Measurements from ENCODE around the gene WTAP.
A peak's percentile ranks its signal among the peaks of the same experiment; 100 is the strongest.
"Not testable (repeated sequence)": the region's sequence is repeated elsewhere in the genome, so short reads cannot be mapped to it uniquely, and the experiment has no call there.

The WTAP gene

GRCh38 chr6:159693128-159693893, 34.0 kb upstream of the WTAP start, which contains the start of gene SOD2:
TSS of gene SOD2 (minus strand) at chr6:159693241. CDS start at chr6:159693167, 74 bp downstream.
- Histone ChIP-seq H3K27ac (peak within 1 kb of the TSS; percentile 94), H3K9ac (peak within 1 kb of the TSS; percentile 94), H3K27me3 (no peaks in the 10 kb centered on the region), H3K4me3 (peak within 1 kb of the TSS; percentile 89), H4K20me1 (peaks cover 37% of the 10 kb centered on the region), H3K4me2 (peak within 1 kb of the TSS; percentile 89), H3K9me3 (no peaks in the 10 kb centered on the region), H3K36me3 (peaks cover 20% of the 10 kb centered on the region), H3K4me1 (peaks cover 62% of the 10 kb centered on the region)
- TF ChIP-seq Cebpa-rat (IDR thresholded peaks at IDR 0.05): no peak

GRCh38 chr6:159693894-159694545, 33.3 kb upstream of the WTAP start:
- Histone ChIP-seq H3K9me3 (no peaks in the 10 kb centered on the region), H3K27me3 (no peaks in the 10 kb centered on the region), H3K4me2 (peak overlapping the region; percentile 85), H3K36me3 (peaks cover 13% of the 10 kb centered on the region), H3K4me3 (peak overlapping the region; percentile 89), H4K20me1 (peaks cover 30% of the 10 kb centered on the region), H3K4me1 (peaks cover 69% of the 10 kb centered on the region), H3K9ac (peak overlapping the region; percentile 94), H3K27ac (peak overlapping the region; percentile 94)
- TF ChIP-seq Cebpa-rat (IDR thresholded peaks at IDR 0.05): no peak

DNA sequence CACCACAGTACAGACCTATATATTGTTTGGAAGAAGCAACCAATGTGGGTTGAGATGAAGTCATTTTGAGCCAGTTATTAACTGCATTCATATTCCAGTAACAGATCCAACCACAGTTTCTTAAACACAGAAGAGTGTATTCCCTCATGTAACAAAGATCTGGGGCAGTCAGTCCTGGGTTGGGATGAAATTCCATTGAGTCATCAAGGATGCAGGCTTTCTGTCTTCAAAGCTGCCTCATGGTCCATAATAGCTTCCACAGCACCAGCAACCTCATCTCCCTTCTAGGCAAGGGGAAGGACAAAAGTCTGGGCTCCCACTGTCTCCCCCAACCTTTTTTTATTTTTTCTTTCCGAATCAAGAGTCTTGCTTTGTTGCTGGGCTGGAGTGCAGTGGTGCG, 31.3 kb upstream of the WTAP start:
- peak overlapping the region; percentile 85; the same call in 1 of the 2 replicates for H3K4me2 ChIP-seq
- no peak overlapping the region for H3K27ac ChIP-seq
- H3K9ac ChIP-seq: no peak overlapping the region
- no peaks in the 10 kb centered on the region for H3K27me3 ChIP-seq
- peaks cover 86% of the 10 kb centered on the region for H3K4me1 ChIP-seq
- peaks cover 17% of the 10 kb centered on the region for H4K20me1 ChIP-seq
- H3K9me3 ChIP-seq: no peaks in the 10 kb centered on the region
- H3K36me3 ChIP-seq: no peaks in the 10 kb centered on the region
- TF ChIP-seq Cebpa-rat (IDR thresholded peaks at IDR 0.05): no peak
- no peak overlapping the region for H3K4me3 ChIP-seq

GRCh38 chr6:159700970-159701369, 26.3 kb upstream of the WTAP start:
- H3K27ac ChIP-seq: peak overlapping the region; percentile 93
- H3K9ac ChIP-seq: peak overlapping the region; percentile 77
- peak overlapping the region; percentile 20; the same call in 1 of the 2 replicates for H3K4me3 ChIP-seq
- 0 out of 2 replicates have a peak, but pooled peaks cover 7% of the 10 kb centered on the region for H3K36me3 ChIP-seq
- no peaks in the 10 kb centered on the region for H3K27me3 ChIP-seq
- peaks cover 80% of the 10 kb centered on the region for H3K4me1 ChIP-seq
- TF ChIP-seq Cebpa-rat (IDR thresholded peaks at IDR 0.05): no peak
- peaks cover 14% of the 10 kb centered on the region for H3K9me3 ChIP-seq
- peak overlapping the region; percentile 81 for H3K4me2 ChIP-seq
- no peaks in the 10 kb centered on the region for H4K20me1 ChIP-seq

- no peaks in the 10 kb centered on the region for H4K20me1 ChIP-seq
- H3K4me1 ChIP-seq: peaks cover 75% of the 10 kb centered on the region
- peak overlapping the region; percentile 81 for H3K4me2 ChIP-seq
- 0 out of 2 replicates have a peak, but pooled peaks cover 7% of the 10 kb centered on the region for H3K36me3 ChIP-seq
- H3K9me3 ChIP-seq: peaks cover 14% of the 10 kb centered on the region
- no peak overlapping the region for H3K4me3 ChIP-seq
- peak overlapping the region; percentile 93 for H3K27ac ChIP-seq
- H3K9ac ChIP-seq: peak overlapping the region; percentile 77
- 0 out of 2 replicates have a peak, but pooled peaks have one; percentile 38 for TF ChIP-seq Cebpa-rat (IDR thresholded peaks at IDR 0.05)
- no peaks in the 10 kb centered on the region for H3K27me3 ChIP-seq
These were observed 25.8 kb upstream of the WTAP start for GRCh38 chr6:159701413-159701999.

DNA sequence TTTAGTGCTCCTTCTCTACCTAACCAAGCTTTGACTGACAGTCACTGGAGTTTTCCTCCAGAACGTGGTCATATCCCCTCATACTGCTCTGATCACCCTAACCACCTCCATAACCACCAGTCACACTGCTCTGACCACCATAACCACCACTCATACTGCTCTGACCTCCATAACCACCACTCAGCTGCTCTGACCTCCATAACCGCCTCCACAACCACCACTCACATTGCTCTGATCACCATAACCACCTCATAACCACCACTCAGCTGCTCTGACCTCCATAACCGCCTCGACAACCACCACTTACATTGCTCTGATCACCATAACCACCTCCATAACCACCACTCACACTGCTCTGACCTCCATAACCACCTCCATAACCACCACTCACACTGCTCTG, 16.7 kb upstream of the WTAP start:
- not testable (repeated sequence) for H4K20me1 ChIP-seq, H3K27ac ChIP-seq, H3K9me3 ChIP-seq, H3K27me3 ChIP-seq, H3K36me3 ChIP-seq, H3K4me3 ChIP-seq, H3K4me2 ChIP-seq, H3K9ac ChIP-seq
- H3K4me1 ChIP-seq: peaks cover 11% of the 10 kb centered on the region

- not testable (repeated sequence) for H3K36me3 ChIP-seq, H4K20me1 ChIP-seq, H3K27ac ChIP-seq, H3K27me3 ChIP-seq, H3K4me3 ChIP-seq, H3K9me3 ChIP-seq, H3K9ac ChIP-seq, H3K4me2 ChIP-seq
- peaks cover 12% of the 10 kb centered on the region for H3K4me1 ChIP-seq
These were observed 14.9 kb upstream of the WTAP start for GRCh38 chr6:159712389-159712788.

DNA sequence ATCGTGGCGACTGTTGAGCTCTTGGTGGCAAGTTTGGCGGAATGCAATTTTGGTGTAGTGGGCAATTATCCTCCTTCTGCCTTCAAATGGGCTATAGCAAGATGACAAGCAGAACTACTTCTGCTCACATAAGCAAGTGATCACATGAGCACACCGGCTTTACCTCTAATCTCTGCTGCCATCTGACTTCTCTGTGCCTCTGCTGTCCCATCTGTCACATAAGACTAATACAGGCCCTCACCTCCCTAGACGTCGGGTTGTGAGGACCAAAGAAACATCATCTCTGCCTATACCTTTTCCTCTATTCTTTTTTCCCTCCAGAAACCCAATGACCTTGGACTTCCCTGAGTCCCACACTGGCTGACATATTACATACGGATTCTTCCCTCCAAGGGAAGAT, 13.3 kb upstream of the WTAP start:
- Histone ChIP-seq H3K4me3 (no peak overlapping the region), H3K4me2 (no peak overlapping the region), H4K20me1 (no peaks in the 10 kb centered on the region), H3K27me3 (no peaks in the 10 kb centered on the region), H3K27ac (no peak overlapping the region), H3K9me3 (peaks cover 9% of the 10 kb centered on the region; the same call in 1 of the 2 replicates), H3K36me3 (0 out of 2 replicates have a peak, but pooled peaks cover 3% of the 10 kb centered on the region), H3K4me1 (peaks cover 16% of the 10 kb centered on the region), H3K9ac (no peak overlapping the region)
- TF ChIP-seq Cebpa-rat (IDR thresholded peaks at IDR 0.05): no peak

DNA sequence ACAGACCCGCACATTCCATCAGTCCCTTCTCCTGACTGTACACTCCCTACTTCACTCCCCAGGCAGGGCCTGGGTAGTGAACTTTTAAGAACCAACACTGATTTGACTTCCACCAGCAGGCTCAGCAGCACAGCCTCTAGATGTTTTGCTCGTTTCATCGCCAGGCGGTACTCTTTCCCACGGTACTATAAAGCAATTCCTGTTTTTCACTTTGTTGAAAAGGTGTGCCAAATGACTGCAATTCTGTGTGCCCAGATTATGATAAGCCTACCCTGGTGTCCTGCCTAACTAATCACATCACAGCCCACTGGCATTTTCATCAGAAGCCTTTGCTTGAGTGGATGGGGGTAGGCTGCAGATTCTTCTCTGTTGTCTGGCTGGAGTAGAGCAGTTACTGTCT, 12.9 kb upstream of the WTAP start:
- Histone ChIP-seq H3K4me2 (no peak overlapping the region), H3K27ac (no peak overlapping the region), H3K9ac (no peak overlapping the region), H4K20me1 (no peaks in the 10 kb centered on the region), H3K4me1 (peaks cover 21% of the 10 kb centered on the region), H3K27me3 (no peaks in the 10 kb centered on the region), H3K4me3 (no peak overlapping the region), H3K9me3 (peaks cover 5% of the 10 kb centered on the region; the same call in 1 of the 2 replicates), H3K36me3 (0 out of 2 replicates have a peak, but pooled peaks cover 3% of the 10 kb centered on the region)
- no peak for TF ChIP-seq Cebpa-rat (IDR thresholded peaks at IDR 0.05)

DNA sequence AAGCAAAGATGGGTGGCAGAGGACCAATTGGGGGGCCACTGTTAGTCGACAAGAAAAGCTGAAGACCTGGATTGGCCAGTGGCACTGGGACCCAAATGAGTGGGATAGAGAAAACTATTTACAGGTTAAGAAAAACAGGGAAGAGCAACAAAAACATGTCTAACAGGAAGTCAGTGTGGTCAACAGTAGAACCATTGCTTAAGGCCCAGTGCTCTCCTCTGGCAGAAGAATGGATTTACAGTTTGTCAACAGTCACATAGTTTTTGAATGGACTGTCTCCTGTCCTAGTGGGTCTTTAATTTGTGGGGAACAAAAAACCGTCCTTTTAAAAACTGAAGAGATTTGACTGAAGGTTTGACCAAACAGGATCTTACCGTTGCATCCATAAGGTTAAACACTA, 12.1 kb upstream of the WTAP start:
- Histone ChIP-seq H3K4me3 (no peak overlapping the region), H3K4me2 (peak overlapping the region; percentile 8; the same call in 1 of the 2 replicates), H4K20me1 (no peaks in the 10 kb centered on the region), H3K9me3 (peaks cover 3% of the 10 kb centered on the region; the same call in 1 of the 2 replicates), H3K36me3 (0 out of 2 replicates have a peak, but pooled peaks cover 3% of the 10 kb centered on the region), H3K9ac (no peak overlapping the region), H3K4me1 (peaks cover 21% of the 10 kb centered on the region), H3K27me3 (no peaks in the 10 kb centered on the region), H3K27ac (no peak overlapping the region)
- TF ChIP-seq Cebpa-rat (IDR thresholded peaks at IDR 0.05): no peak

Data from BLaER1 (cell line).